ENCODE results near the gene VPS37C.
"Not testable (repeated sequence)": the region's sequence is repeated elsewhere in the genome, so short reads cannot be mapped to it uniquely, and the experiment has no call there.

Gene VPS37C

GRCh38 chr11:61094167-61094566 is 67.1 kb downstream of the VPS37C start:
- DNase-seq (ENCODE audit: low read depth in 2 of 2): not testable (repeated sequence)

GRCh38 chr11:61092908-61093763 is 68.1 kb downstream of the VPS37C start:
- no peak for DNase-seq (ENCODE audit: low read depth in 2 of 2)

- no peak for DNase-seq (ENCODE audit: low read depth in 2 of 2)
Observed at GRCh38 chr11:61092280-61092766, 68.9 kb downstream of the VPS37C start.

GRCh38 chr11:61091373-61092279 is 69.6 kb downstream of the VPS37C start:
- no peak for DNase-seq (ENCODE audit: low read depth in 2 of 2)

GRCh38 chr11:61090982-61091372 is 70.2 kb downstream of the VPS37C start:
- DNase-seq (ENCODE audit: low read depth in 2 of 2): no peak

GRCh38 chr11:61090521-61090920 is 70.7 kb downstream of the VPS37C start:
- DNase-seq (ENCODE audit: low read depth in 2 of 2): no peak

GRCh38 chr11:61089806-61090491 is 71.3 kb downstream of the VPS37C start:
- no peak for DNase-seq (ENCODE audit: low read depth in 2 of 2)

- no peak for DNase-seq (ENCODE audit: low read depth in 2 of 2)
Observed at GRCh38 chr11:61087426-61088119, 73.7 kb downstream of the VPS37C start.

- DNase-seq (ENCODE audit: low read depth in 2 of 2): no peak
Observed at GRCh38 chr11:61083601-61084147, 77.6 kb downstream of the VPS37C start.

- DNase-seq (ENCODE audit: low read depth in 2 of 2): no peak
Observed at GRCh38 chr11:61082931-61083531, 78.2 kb downstream of the VPS37C start.

- DNase-seq (ENCODE audit: low read depth in 2 of 2): no peak
Observed at GRCh38 chr11:61082062-61082870, 79.0 kb downstream of the VPS37C start.

GRCh38 chr11:61080986-61081590 is 80.1 kb downstream of the VPS37C start:
- DNase-seq (ENCODE audit: low read depth in 2 of 2): no peak

- no peak for DNase-seq (ENCODE audit: low read depth in 2 of 2)
Observed at GRCh38 chr11:61080526-61080925, 80.7 kb downstream of the VPS37C start.

Measured in stimulated activated CD8-positive, alpha-beta memory T cell treated with anti-CD3 and anti-CD28 coated beads, Interleukin-15, amount 100 ng/mL, for 4 hours (primary cell).